ENCODE measurements around the gene PPM1J. TPM values are rescaled to one million over a fixed set of nuclear protein-coding genes. Genes with fewer than 3 reads are reported as not detected.

Gene PPM1J
- total RNA-seq, 1 experiment from 2014 or later = 19.3 TPM

- no peak for TF ChIP-seq ZBTB43 (CRISPR knock-in tag; IDR thresholded peaks at IDR 0.05)
These were observed 47.7 kb upstream of the PPM1J start (continued) for GRCh38 chr1:112762541-112763500.

GRCh38 chr1:112761714-112762480 is 46.8 kb upstream of the PPM1J start:
- H3K4me1 Mint-ChIP-seq = peaks cover 37% of the 10 kb centered on the region
- no peak overlapping the region for H3K4me3 Mint-ChIP-seq
- ATAC-seq (no peak), DNase-seq (ENCODE audit: low spot score) (no peak)
- H3K9me3 Mint-ChIP-seq = peaks cover 15% of the 10 kb centered on the region
- peak overlapping the region; percentile 66 for H3K27ac Mint-ChIP-seq
- H3K27me3 Mint-ChIP-seq (ENCODE audit: low read depth) = peaks cover 17% of the 10 kb centered on the region
- ChIA-PET POLR2A (interaction anchor here (1.4 kb wide), 1 partner anchor 8 kb away, joined by 3 read pairs; no protein-coding TSS in a partner anchor), CTCF (interaction anchor here (0.7 to 2.2 kb wide), 7 partner anchors 17 to 311 kb away, joined by 3 to 10 read pairs (median 4); partner anchors contain the start of genes LRIG2 and PPM1J)
- peaks cover 14% of the 10 kb centered on the region for H3K36me3 Mint-ChIP-seq
- no peak for TF ChIP-seq TEAD4 (CRISPR knock-in tag; IDR thresholded peaks at IDR 0.05)
- no peak for TF ChIP-seq SMAD3 (CRISPR knock-in tag; IDR thresholded peaks at IDR 0.05; ENCODE audit: borderline replicate concordance)
- TF ChIP-seq USF2 (CRISPR knock-in tag; IDR thresholded peaks at IDR 0.05) = no peak
- TF ChIP-seq KAT7 (CRISPR knock-in tag; IDR thresholded peaks at IDR 0.05; ENCODE audit: borderline replicate concordance) = no peak
- no peak for TF ChIP-seq CTCF (IDR thresholded peaks at IDR 0.05)
- no peak for TF ChIP-seq MYBL2 (CRISPR knock-in tag; IDR thresholded peaks at IDR 0.05)

GRCh38 chr1:112759228-112759627 is 44.1 kb upstream of the PPM1J start:
- H3K36me3 Mint-ChIP-seq = peaks cover 3% of the 10 kb centered on the region
- H3K27ac Mint-ChIP-seq = peak overlapping the region; percentile 55; the same call in 1 of the 2 replicates
- DNase-seq (ENCODE audit: low spot score) (no peak), ATAC-seq (no peak)
- peaks cover 7% of the 10 kb centered on the region for H3K9me3 Mint-ChIP-seq
- ChIA-PET CTCF (interaction anchor here (0.6 to 1.5 kb wide), 2 partner anchors 43 to 70 kb away, joined by 4 read pairs; no protein-coding TSS in a partner anchor), POLR2A (no interaction called here)
- H3K4me1 Mint-ChIP-seq = peaks cover 29% of the 10 kb centered on the region
- no peak overlapping the region for H3K4me3 Mint-ChIP-seq
- peaks cover 12% of the 10 kb centered on the region for H3K27me3 Mint-ChIP-seq (ENCODE audit: low read depth)
- TF ChIP-seq ATF2 (CRISPR knock-in tag; IDR thresholded peaks at IDR 0.05; ENCODE audit: borderline replicate concordance, low read depth) (no peak), NFYB (CRISPR knock-in tag; conservative IDR thresholded peaks at IDR 0.05; ENCODE audit: low read depth) (no peak), NFE2L1 (CRISPR knock-in tag; IDR thresholded peaks at IDR 0.05) (no peak), FOXJ3 (CRISPR knock-in tag; IDR thresholded peaks at IDR 0.05; ENCODE audit: borderline replicate concordance) (no peak), RORB (CRISPR knock-in tag; IDR thresholded peaks at IDR 0.05) (no peak), ELF4 (CRISPR knock-in tag; IDR thresholded peaks at IDR 0.05; ENCODE audit: low read depth) (no peak), ZNF425 (CRISPR knock-in tag; conservative IDR thresholded peaks at IDR 0.05) (no peak), MAX (CRISPR knock-in tag; IDR thresholded peaks at IDR 0.05) (no peak), MLX (CRISPR knock-in tag; IDR thresholded peaks at IDR 0.05) (no peak), MYBL2 (CRISPR knock-in tag; IDR thresholded peaks at IDR 0.05) (no peak), ZNF416 (CRISPR knock-in tag; IDR thresholded peaks at IDR 0.05) (no peak), ATF1 (CRISPR knock-in tag; IDR thresholded peaks at IDR 0.05) (no peak), CDX4 (CRISPR knock-in tag; IDR thresholded peaks at IDR 0.05; ENCODE audit: borderline replicate concordance) (no peak), GABPB1 (CRISPR knock-in tag; IDR thresholded peaks at IDR 0.05) (no peak)
